Stimulated activated naive CD4-positive, alpha-beta T cell treated with Interleukin-2 at 50 U/mL for 16 hours (primary cell): ENCODE measurements around the gene FUT7.
"Not testable (repeated sequence)": the region's sequence is repeated elsewhere in the genome, so short reads cannot be mapped to it uniquely, and the experiment has no call there.

Source experiments
- DNase-seq: peaks from one replicate; lab custom pipeline; 2025; lab: John Stamatoyannopoulos, UW

Gene FUT7

GRCh38 chr9:137066096-137066861, 34.4 kb upstream of the FUT7 start:
- no peak for DNase-seq

GRCh38 chr9:137065336-137065967, 33.6 kb upstream of the FUT7 start:
- no peak for DNase-seq

- DNase-seq = no peak
Observed at GRCh38 chr9:137064880-137065164, 32.9 kb upstream of the FUT7 start.

- DNase-seq = peak; percentile 44
Observed at GRCh38 chr9:137064027-137064879, 32.4 kb upstream of the FUT7 start.

- no peak for DNase-seq
Observed at GRCh38 chr9:137063311-137064026, 31.6 kb upstream of the FUT7 start.

- not testable (repeated sequence) for DNase-seq
Observed at GRCh38 chr9:137062798-137063197, 30.9 kb upstream of the FUT7 start.

- DNase-seq = no peak
Observed at GRCh38 chr9:137062384-137062783, 30.5 kb upstream of the FUT7 start.

- DNase-seq = no peak
Observed at GRCh38 chr9:137058521-137059234, 26.8 kb upstream of the FUT7 start.

GRCh38 chr9:137057545-137057944, 25.7 kb upstream of the FUT7 start:
- no peak for DNase-seq

- DNase-seq = no peak
Observed at GRCh38 chr9:137056739-137057415, 25.0 kb upstream of the FUT7 start.

- no peak for DNase-seq
Observed at GRCh38 chr9:137055385-137056364, 23.8 kb upstream of the FUT7 start.

GRCh38 chr9:137054932-137055384, 23.1 kb upstream of the FUT7 start:
- DNase-seq = no peak

- peak; percentile 16 for DNase-seq
Observed at GRCh38 chr9:137053944-137054931, 22.4 kb upstream of the FUT7 start, which contains the start of gene ENTPD2. ENTPD2 (minus strand) TSS chr9:137054061; CDS start chr9:137053997, 64 bp downstream.

GRCh38 chr9:137052998-137053943, 21.4 kb upstream of the FUT7 start:
- DNase-seq = no peak

- no peak for DNase-seq
Observed at GRCh38 chr9:137052293-137052692, 20.4 kb upstream of the FUT7 start.

- no peak for DNase-seq
Observed at GRCh38 chr9:137051145-137051724, 19.3 kb upstream of the FUT7 start.

GRCh38 chr9:137050570-137050969, 18.7 kb upstream of the FUT7 start:
- no peak for DNase-seq
